Suprapubic skin (tissue), 4 donors: ENCODE results near the gene SPIB.

Experiments
- EP300 ChIP-seq: sonication (generic); formaldehyde crosslinking; IDR thresholded peaks from one replicate; pipeline ENCODE4 v1.6.1; 2017; ENCODE audit warnings: antibody characterized with exemption
- POLR2A ChIP-seq, 2 donors: fragments of 450-650 bp; IDR thresholded peaks; one replicate each; pipeline ENCODE4 v1.6.1; 2017; ENCODE audit warnings: antibody characterized with exemption in 2 of 2, mild to moderate bottlenecking in 2 of 2, moderate library complexity in 2 of 2
- POLR2AphosphoS5 ChIP-seq, 3 donors: sonication (generic); formaldehyde crosslinking; IDR thresholded peaks; one replicate each; pipeline ENCODE4 v1.6.1; 2017; ENCODE audit warnings: antibody characterized with exemption in 3 of 3
- TF ChIP-seq, protein P1 (sequence below), 2 donors: fragments of 200-600 bp in 1 of 2; fragments of 450-650 bp in 1 of 2; sonication (generic) in 1 of 2; IDR thresholded peaks; one replicate each; pipeline ENCODE4 v1.5.1; 2016 to 2019; ENCODE audit warnings: antibody characterized with exemption in 2 of 2, mild to moderate bottlenecking in 1 of 2, moderate library complexity in 1 of 2

DNA sequence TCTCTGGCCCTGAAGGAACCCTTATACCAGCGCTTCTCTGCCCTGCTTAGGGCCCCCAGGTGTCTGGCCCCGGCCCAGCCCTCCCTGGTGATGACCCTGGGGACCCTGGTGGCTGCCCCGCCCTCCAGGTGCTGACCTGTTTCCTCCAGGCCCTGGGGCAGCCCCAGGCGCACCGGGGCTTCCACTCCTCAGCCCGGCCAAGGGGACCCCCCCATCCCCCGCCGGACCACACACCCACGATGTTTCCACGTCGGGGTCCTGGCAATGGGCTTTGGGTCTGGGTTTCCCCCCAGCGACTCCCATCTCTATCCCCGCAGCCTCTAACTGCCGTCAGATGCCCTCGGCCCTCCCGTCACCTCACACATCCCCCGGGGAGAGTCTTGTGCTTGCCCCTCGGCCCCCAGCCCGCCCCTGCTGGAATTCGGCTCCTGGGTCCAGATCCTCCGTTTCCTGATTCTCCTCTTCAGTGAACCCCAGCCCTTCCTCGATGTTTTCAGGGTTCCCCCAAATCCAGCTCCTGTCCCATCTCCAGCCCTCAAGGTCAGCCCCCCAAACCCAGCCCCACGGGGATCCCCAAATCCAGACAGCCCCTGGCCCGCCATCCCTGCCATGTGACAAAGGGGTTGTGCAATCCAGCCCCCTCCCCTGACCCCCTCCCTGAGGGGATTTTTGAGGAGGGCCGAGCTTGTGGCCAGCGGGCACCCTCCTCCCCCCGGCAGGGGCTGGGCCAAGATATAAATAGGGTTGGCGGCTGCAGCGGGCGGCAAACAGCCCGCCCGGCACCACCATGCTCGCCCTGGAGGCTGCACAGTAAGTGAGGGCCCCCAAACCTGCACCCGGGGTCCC lies at the start of gene SPIB:
- TF ChIP-seq POLR2AphosphoS5 (IDR thresholded peaks at IDR 0.05) (no peak), POLR2A (IDR thresholded peaks at IDR 0.05) (no peak), EP300 (no peak)
- TF ChIP-seq, protein P1, sequence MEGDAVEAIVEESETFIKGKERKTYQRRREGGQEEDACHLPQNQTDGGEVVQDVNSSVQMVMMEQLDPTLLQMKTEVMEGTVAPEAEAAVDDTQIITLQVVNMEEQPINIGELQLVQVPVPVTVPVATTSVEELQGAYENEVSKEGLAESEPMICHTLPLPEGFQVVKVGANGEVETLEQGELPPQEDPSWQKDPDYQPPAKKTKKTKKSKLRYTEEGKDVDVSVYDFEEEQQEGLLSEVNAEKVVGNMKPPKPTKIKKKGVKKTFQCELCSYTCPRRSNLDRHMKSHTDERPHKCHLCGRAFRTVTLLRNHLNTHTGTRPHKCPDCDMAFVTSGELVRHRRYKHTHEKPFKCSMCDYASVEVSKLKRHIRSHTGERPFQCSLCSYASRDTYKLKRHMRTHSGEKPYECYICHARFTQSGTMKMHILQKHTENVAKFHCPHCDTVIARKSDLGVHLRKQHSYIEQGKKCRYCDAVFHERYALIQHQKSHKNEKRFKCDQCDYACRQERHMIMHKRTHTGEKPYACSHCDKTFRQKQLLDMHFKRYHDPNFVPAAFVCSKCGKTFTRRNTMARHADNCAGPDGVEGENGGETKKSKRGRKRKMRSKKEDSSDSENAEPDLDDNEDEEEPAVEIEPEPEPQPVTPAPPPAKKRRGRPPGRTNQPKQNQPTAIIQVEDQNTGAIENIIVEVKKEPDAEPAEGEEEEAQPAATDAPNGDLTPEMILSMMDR (IDR thresholded peaks at IDR 0.05) = no peak
